CD14-positive monocyte (primary cell): ENCODE data around the gene MINDY3. TPM values are rescaled to one million over a fixed set of nuclear protein-coding genes. Genes with fewer than 3 reads are reported as not detected.

ENCODE experiments used
- DNase-seq, 3 donors: peaks; one replicate each; pipeline ENCODE4 v3.0.0-alpha.2; 2011 to 2022
- H2AFZ ChIP-seq: 2 replicates; pipeline ENCODE4 v1.6.0; 2012; ENCODE audit warnings: mild to moderate bottlenecking, low read depth, low read length, inconsistent platforms; ENCODE audit not compliant: insufficient read depth, poor library complexity, severe bottlenecking
- H3K27ac ChIP-seq, 2 donors: 1 replicate in 1 of 2; 2 replicates in 1 of 2; pipeline ENCODE4 v1.5.1; 2012 to 2013; ENCODE audit warnings: low read length in 2 of 2, control low read depth in 1 of 2, inconsistent platforms in 1 of 2, low read depth in 1 of 2, mild to moderate bottlenecking in 1 of 2
- H3K27me3 ChIP-seq, 2 donors: one replicate each; pipeline versions ENCODE4 v1.6.0 to v1.6.1; 2011 to 2013; ENCODE audit warnings: low read length in 2 of 2; ENCODE audit not compliant: control insufficient read depth in 2 of 2, insufficient read depth in 2 of 2
- H3K36me3 ChIP-seq, 2 donors: replicated peaks in 1 of 2; 1 replicate in 1 of 2; 2 replicates in 1 of 2; pipeline versions ENCODE4 v1.5.1 to v1.6.1; 2012 to 2013; ENCODE audit warnings: low read length in 2 of 2, control low read depth in 1 of 2, inconsistent platforms in 1 of 2, mild to moderate bottlenecking in 1 of 2; ENCODE audit not compliant: insufficient read depth in 2 of 2, control insufficient read depth in 1 of 2
- H3K4me1 ChIP-seq, 2 donors: 1 replicate in 1 of 2; 2 replicates in 1 of 2; pipeline versions ENCODE4 v1.5.1 to v1.6.1; 2012 to 2013; ENCODE audit warnings: low read length in 2 of 2, control low read depth in 1 of 2, inconsistent platforms in 1 of 2, mild to moderate bottlenecking in 1 of 2, moderate library complexity in 1 of 2; ENCODE audit not compliant: insufficient read depth in 2 of 2, control insufficient read depth in 1 of 2
- H3K4me2 ChIP-seq: replicated peaks from 2 replicates; pipeline ENCODE3; 2012; ENCODE audit warnings: low read length, moderate library complexity, mild to moderate bottlenecking; ENCODE audit not compliant: poor library complexity, severe bottlenecking; ENCODE audit errors: extremely low read depth
- H3K4me3 ChIP-seq, 3 experiments: fragments of 200-600 bp in 1 of 3; sonication (generic) in 1 of 3; replicated peaks in 1 of 3; 1 replicate in 2 of 3; 2 replicates in 1 of 3; pipeline ENCODE4 v1.5.1; 2011 to 2013; ENCODE audit warnings: low read length in 3 of 3, mild to moderate bottlenecking in 3 of 3, control low read depth in 2 of 3, low read depth in 2 of 3, inconsistent platforms in 1 of 3, moderate library complexity in 1 of 3
- H3K79me2 ChIP-seq: 2 replicates; pipeline ENCODE4 v1.6.0; 2012; ENCODE audit warnings: mild to moderate bottlenecking, control low read depth, inconsistent platforms, low read length, moderate library complexity; ENCODE audit not compliant: insufficient read depth
- H3K9ac ChIP-seq: 2 replicates; pipeline ENCODE4 v1.6.0; 2017; ENCODE audit warnings: low read length, mild to moderate bottlenecking; ENCODE audit not compliant: insufficient read depth, poor library complexity, severe bottlenecking
- H3K9me3 ChIP-seq, 2 donors: replicated peaks in 1 of 2; 1 replicate in 1 of 2; 2 replicates in 1 of 2; pipeline versions ENCODE4 v1.5.1 to v1.6.1; 2012 to 2013; ENCODE audit warnings: low read length in 2 of 2, control low read depth in 1 of 2; ENCODE audit not compliant: control insufficient read depth in 1 of 2, insufficient read depth in 1 of 2
- H4K20me1 ChIP-seq: 2 replicates; pipeline ENCODE4 v1.6.0; 2012; ENCODE audit warnings: mild to moderate bottlenecking, low read length, control low read depth, moderate library complexity; ENCODE audit not compliant: insufficient read depth
- H3K27ac Mint-ChIP-seq, 7 donors: one replicate each; pipeline ENCODE4 v1.8.0; 2020; ENCODE audit warnings: mild to moderate bottlenecking in 7 of 7, mixed read lengths in 7 of 7, moderate library complexity in 6 of 7, inconsistent platforms in 2 of 7
- H3K27me3 Mint-ChIP-seq, 3 donors: one replicate each; pipeline ENCODE4 v1.8.0; 2021 to 2022; ENCODE audit warnings: low read depth in 3 of 3, mild to moderate bottlenecking in 3 of 3, mixed read lengths in 3 of 3, moderate library complexity in 3 of 3, inconsistent platforms in 1 of 3
- H3K36me3 Mint-ChIP-seq, 2 donors: one replicate each; pipeline ENCODE4 v1.8.0; 2020; ENCODE audit warnings: mixed read lengths in 2 of 2, inconsistent platforms in 1 of 2, mild to moderate bottlenecking in 1 of 2
- H3K4me1 Mint-ChIP-seq: one replicate; pipeline ENCODE4 v1.8.0; 2020; ENCODE audit warnings: mild to moderate bottlenecking, mixed read lengths
- H3K4me3 Mint-ChIP-seq, 2 donors: one replicate each; pipeline ENCODE4 v1.8.0; 2020; ENCODE audit warnings: mild to moderate bottlenecking in 2 of 2, mixed read lengths in 2 of 2, moderate library complexity in 1 of 2
- H3K9me3 Mint-ChIP-seq, 7 donors: one replicate each; pipeline ENCODE4 v1.8.0; 2020 to 2022; ENCODE audit warnings: mixed read lengths in 7 of 7, mild to moderate bottlenecking in 6 of 7, moderate library complexity in 6 of 7, inconsistent platforms in 2 of 7
- WGBS: methylation state at CpG from one replicate; pipeline ENCODE4 v1.1.5; 2013; ENCODE audit warnings: missing lambda C conversion rate; ENCODE audit not compliant: insufficient coverage; 5-methylcytosine and 5-hydroxymethylcytosine counted together
- intact Hi-C, 2 donors: fragments of 100-400 bp; cut with micrococcal nuclease; formaldehyde crosslinking; loops; one replicate each; pipeline versions ENCODE4 v1.15.0 to v1.15.1; 2023
- polyA plus RNA-seq, 3 donors: library from polyadenylated mRNA; depleted of rRNA in 1 of 3; unstranded in 2 of 3; stranded (reverse) in 1 of 3; fragments of 300-500 nt in 2 of 3; fragments of >200 nt in 1 of 3; fragmentation: Illumina TruSeq in 2 of 3; gene quantifications; 1 replicate in 2 of 3; 2 replicates in 1 of 3; pipeline ENCODE4 v1.2.3, GENCODE V29; 2012 to 2021
- TF ChIP-seq, protein P1 (sequence below): fragments of 200-600 bp; IDR thresholded peaks from one replicate; pipeline ENCODE4 v1.8.0; 2022; ENCODE audit warnings: antibody characterized with exemption, mild to moderate bottlenecking

MINDY3 gene
- polyA plus RNA-seq, 3 donors = 2.4 to 14.8 (median 4.4) TPM

DNA sequence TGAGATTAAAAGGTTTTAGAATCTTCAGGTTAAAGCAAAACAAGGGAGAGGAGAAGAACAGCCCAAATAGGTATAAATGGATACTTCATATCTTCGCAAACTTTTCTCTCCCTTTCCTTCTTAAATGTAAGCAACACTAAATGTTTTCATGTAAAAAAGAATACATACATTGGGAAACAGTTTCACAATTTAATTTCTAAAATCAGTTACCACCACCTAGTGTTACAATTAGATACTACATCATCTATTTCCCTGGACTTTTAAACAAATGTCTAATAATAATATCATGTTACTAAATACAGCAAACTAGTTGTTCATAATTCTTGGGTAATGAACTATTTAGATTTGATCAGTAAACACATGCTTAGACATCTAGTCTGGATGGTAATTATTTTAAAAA is 35.8 kb downstream of the MINDY3 start:
- Mint-ChIP-seq H3K4me3 (no peak overlapping the region), H3K4me1 (no peaks in the 10 kb centered on the region), H3K9me3 (no peaks in the 10 kb centered on the region), H3K27ac (no peak overlapping the region), H3K36me3 (peaks cover 60 to 70% of the 10 kb centered on the region in 2 donors), H3K27me3 (no peaks in the 10 kb centered on the region)
- no peaks in the 10 kb centered on the region for H3K4me1 ChIP-seq
- no peaks in the 10 kb centered on the region for H3K79me2 ChIP-seq
- no peak overlapping the region for H3K9ac ChIP-seq
- H3K9me3 ChIP-seq = no peaks in the 10 kb centered on the region
- H3K4me2 ChIP-seq = no peak overlapping the region
- no CpG with 5 or more reads among the region's 1 CpG for WGBS
- H3K4me3 ChIP-seq = no peak overlapping the region
- intact Hi-C loops = no loop called here
- peaks cover 51 to 95% of the 10 kb centered on the region in 2 donors for H3K36me3 ChIP-seq
- no peak overlapping the region for H3K27ac ChIP-seq
- no peak overlapping the region for H2AFZ ChIP-seq
- TF ChIP-seq, protein P1, sequence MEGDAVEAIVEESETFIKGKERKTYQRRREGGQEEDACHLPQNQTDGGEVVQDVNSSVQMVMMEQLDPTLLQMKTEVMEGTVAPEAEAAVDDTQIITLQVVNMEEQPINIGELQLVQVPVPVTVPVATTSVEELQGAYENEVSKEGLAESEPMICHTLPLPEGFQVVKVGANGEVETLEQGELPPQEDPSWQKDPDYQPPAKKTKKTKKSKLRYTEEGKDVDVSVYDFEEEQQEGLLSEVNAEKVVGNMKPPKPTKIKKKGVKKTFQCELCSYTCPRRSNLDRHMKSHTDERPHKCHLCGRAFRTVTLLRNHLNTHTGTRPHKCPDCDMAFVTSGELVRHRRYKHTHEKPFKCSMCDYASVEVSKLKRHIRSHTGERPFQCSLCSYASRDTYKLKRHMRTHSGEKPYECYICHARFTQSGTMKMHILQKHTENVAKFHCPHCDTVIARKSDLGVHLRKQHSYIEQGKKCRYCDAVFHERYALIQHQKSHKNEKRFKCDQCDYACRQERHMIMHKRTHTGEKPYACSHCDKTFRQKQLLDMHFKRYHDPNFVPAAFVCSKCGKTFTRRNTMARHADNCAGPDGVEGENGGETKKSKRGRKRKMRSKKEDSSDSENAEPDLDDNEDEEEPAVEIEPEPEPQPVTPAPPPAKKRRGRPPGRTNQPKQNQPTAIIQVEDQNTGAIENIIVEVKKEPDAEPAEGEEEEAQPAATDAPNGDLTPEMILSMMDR = peak; percentile 75
- no peak for DNase-seq
- H4K20me1 ChIP-seq = no peaks in the 10 kb centered on the region
- no peaks in the 10 kb centered on the region for H3K27me3 ChIP-seq

DNA sequence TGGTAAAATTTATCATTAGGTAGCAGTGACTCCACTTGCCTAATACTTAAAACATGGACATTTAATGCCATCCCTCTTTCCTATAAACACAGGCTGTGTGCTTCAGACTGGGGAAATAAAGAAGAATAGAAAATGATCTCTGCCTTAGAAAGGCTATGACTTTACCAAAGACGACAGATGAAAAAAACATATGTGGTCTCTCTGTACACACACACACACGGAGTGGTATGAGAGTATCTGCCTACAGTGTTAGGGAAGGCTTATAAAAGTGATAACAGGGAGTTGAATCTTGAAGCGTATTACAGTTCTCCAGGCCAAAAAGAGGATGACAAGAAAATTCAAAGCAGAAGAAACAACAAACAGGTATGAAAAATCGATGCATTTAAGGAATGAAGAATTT is 38.2 kb downstream of the MINDY3 start:
- H3K9ac ChIP-seq = no peak overlapping the region
- no peak overlapping the region for H2AFZ ChIP-seq
- H3K27ac ChIP-seq = no peak overlapping the region
- peaks cover 3% of the 10 kb centered on the region for H3K4me1 Mint-ChIP-seq
- DNase-seq = no peak
- H3K9me3 Mint-ChIP-seq = no peaks in the 10 kb centered on the region
- no peak overlapping the region for H3K4me3 Mint-ChIP-seq
- H3K36me3 ChIP-seq = peaks cover 48 to 97% of the 10 kb centered on the region in 2 donors
- WGBS = 92% methylated on average over 1 of the region's 4 CpGs
- H4K20me1 ChIP-seq = peaks cover 3% of the 10 kb centered on the region
- intact Hi-C loops = no loop called here
- H3K27me3 Mint-ChIP-seq = no peaks in the 10 kb centered on the region
- no peaks in the 10 kb centered on the region for H3K27me3 ChIP-seq
- TF ChIP-seq, protein P1 = no peak
- H3K27ac Mint-ChIP-seq = no peak overlapping the region
- H3K79me2 ChIP-seq = no peaks in the 10 kb centered on the region
- peaks cover 64 to 78% of the 10 kb centered on the region in 2 donors for H3K36me3 Mint-ChIP-seq
- H3K9me3 ChIP-seq = no peaks in the 10 kb centered on the region
- H3K4me2 ChIP-seq = no peak overlapping the region
- no peaks in the 10 kb centered on the region for H3K4me1 ChIP-seq
- H3K4me3 ChIP-seq = no peak overlapping the region
